ENCODE measurements around the gene MSH5. TPM values are rescaled to one million over a fixed set of nuclear protein-coding genes. Genes with fewer than 3 reads are reported as not detected.

MSH5 gene
- total RNA-seq, 1 experiment from 2014 or later = 38.1 TPM

- no peak; the same call in 1 of the 2 replicates for TF ChIP-seq POLR2AphosphoS5 (IDR thresholded peaks at IDR 0.05; ENCODE audit: low read depth, low read length)
- TF ChIP-seq SIN3A (IDR thresholded peaks at IDR 0.05; ENCODE audit: borderline replicate concordance, insufficient read depth, low read depth, low read length) = no peak
- TF ChIP-seq CTCF (IDR thresholded peaks at IDR 0.05) = no peak
- TF ChIP-seq TCF7L2 (IDR thresholded peaks at IDR 0.05; ENCODE audit: low read depth, low read length) = no peak
- TF ChIP-seq REST (IDR thresholded peaks at IDR 0.05; ENCODE audit: insufficient read depth in 1 of 2, low read depth in 2 of 2, low read length in 1 of 2) = no peak
- ChIA-PET CTCF (no interaction called here), POLR2A (no interaction called here)
- no TSS peak for BruUV-seq (replicated peaks)
- in situ Hi-C loops (cut with HindIII; ENCODE audit: low pct_unique_long_range_greater_than_20kb, low sequenced_read_pairs) (no loop called here), intact Hi-C loops (cut with micrococcal nuclease; ENCODE audit: unreplicated experiment) (loop anchor here (10.0 kb wide), 1 partner anchor 103 kb away; no protein-coding TSS in a partner anchor)
- Histone ChIP-seq H3K27me3 (ENCODE audit: control insufficient read depth, insufficient read depth, low read length) (no peaks in the 10 kb centered on the region), H3K9me3 (ENCODE audit: control insufficient read depth, insufficient read depth, low read depth, low read length) (no peaks in the 10 kb centered on the region), H3K4me1 (ENCODE audit: control insufficient read depth, insufficient read depth, low read length) (peaks cover 45% of the 10 kb centered on the region), H3K27ac (ENCODE audit: low read length) (0 out of 2 replicates have a peak overlapping the region, but pooled peaks have one; percentile 2), H3K4me3 (ENCODE audit: low read depth in 2 of 2, low read length in 2 of 2) (no peak overlapping the region), H3K36me3 (ENCODE audit: control insufficient read depth, insufficient read depth, low read length) (peaks cover 22% of the 10 kb centered on the region)
- DNase-seq (ENCODE audit: low read depth, low spot score) (no peak), ATAC-seq (no peak)
These were observed 7.8 kb upstream of the MSH5 start for GRCh38 chr6:31732029-31732428.

GRCh38 chr6:31733734-31734133 is 6.1 kb upstream of the MSH5 start:
- CTCF ChIA-PET = no interaction called here
- H3K27ac ChIP-seq (ENCODE audit: low read length) = peak overlapping the region; percentile 68
- BruUV-seq (replicated peaks) = no TSS peak
- intact Hi-C loops (cut with micrococcal nuclease; ENCODE audit: unreplicated experiment) (loop anchor here (10.0 kb wide), 1 partner anchor 101 kb away; no protein-coding TSS in a partner anchor), in situ Hi-C loops (cut with HindIII; ENCODE audit: low pct_unique_long_range_greater_than_20kb, low sequenced_read_pairs) (no loop called here)
- ATAC-seq (no peak), DNase-seq (ENCODE audit: low read depth, low spot score) (no peak)
- H3K36me3 ChIP-seq (ENCODE audit: control insufficient read depth, insufficient read depth, low read length) = peaks cover 22% of the 10 kb centered on the region
- peak overlapping the region in 1 of 2 experiments; percentile 99; a peak in 3 of 4 replicates for H3K4me3 ChIP-seq (ENCODE audit: low read depth in 2 of 2, low read length in 2 of 2)
- POLR2A ChIA-PET = interaction anchor here (0.7 kb wide), 1 partner anchor 15 kb away, joined by 3 read pairs; no protein-coding TSS in a partner anchor
- H3K27me3 ChIP-seq (ENCODE audit: control insufficient read depth, insufficient read depth, low read length) = no peaks in the 10 kb centered on the region
- H3K4me1 ChIP-seq (ENCODE audit: control insufficient read depth, insufficient read depth, low read length) = peaks cover 58% of the 10 kb centered on the region
- TF ChIP-seq SIN3A (IDR thresholded peaks at IDR 0.05; ENCODE audit: borderline replicate concordance, insufficient read depth, low read depth, low read length) (no peak), REST (IDR thresholded peaks at IDR 0.05; ENCODE audit: insufficient read depth in 1 of 2, low read depth in 2 of 2, low read length in 1 of 2) (no peak), POLR2AphosphoS5 (IDR thresholded peaks at IDR 0.05; ENCODE audit: low read depth, low read length) (no peak), TCF7L2 (IDR thresholded peaks at IDR 0.05; ENCODE audit: low read depth, low read length) (no peak), CTCF (IDR thresholded peaks at IDR 0.05) (no peak)
- H3K9me3 ChIP-seq (ENCODE audit: control insufficient read depth, insufficient read depth, low read depth, low read length) = no peaks in the 10 kb centered on the region

Measured in Panc1 (cell line).